Thyroid gland (tissue), 4 donors: ENCODE measurements around the gene LRCOL1. TPM values are rescaled to one million over a fixed set of nuclear protein-coding genes. Genes with fewer than 3 reads are reported as not detected.
A peak's percentile ranks its signal among the peaks of the same experiment; 100 is the strongest.

ENCODE experiments used
- DNase-seq, 2 donors: peaks; one replicate each; pipeline ENCODE4 v3.0.0-alpha.2; 2019
- H3K27ac ChIP-seq, 3 donors: fragments of 200-600 bp; sonication (generic); 1 replicate in 2 of 3; 2 replicates in 1 of 3; pipeline ENCODE4 v1.5.1; 2016 to 2019; ENCODE audit warnings: mild to moderate bottlenecking in 1 of 3, moderate library complexity in 1 of 3
- H3K27me3 ChIP-seq: fragments of 200-600 bp; sonication (generic); one replicate; pipeline ENCODE4 v1.5.1; 2019
- H3K36me3 ChIP-seq, 2 donors: fragments of 200-600 bp; sonication (generic); one replicate each; pipeline ENCODE4 v1.5.1; 2016 to 2019
- H3K4me1 ChIP-seq, 2 donors: fragments of 200-600 bp; sonication (generic); one replicate each; pipeline ENCODE4 v1.5.1; 2017 to 2019
- H3K4me3 ChIP-seq, 3 donors: fragments of 200-600 bp; sonication (generic); replicated peaks in 1 of 3; 1 replicate in 2 of 3; 2 replicates in 1 of 3; pipeline ENCODE4 v1.5.1; 2016; ENCODE audit warnings: mild to moderate bottlenecking in 1 of 3
- H3K9me3 ChIP-seq: fragments of 200-600 bp; sonication (generic); one replicate; pipeline ENCODE4 v1.5.1; 2017
- CTCF ChIP-seq, 6 experiments: fragments of 200-600 bp in 3 of 6; fragments of 450-650 bp in 3 of 6; sonication (generic) in 3 of 6; IDR thresholded peaks; one replicate each; pipeline ENCODE4 v1.5.1; 2016 to 2019; ENCODE audit warnings: antibody characterized with exemption in 6 of 6, mild to moderate bottlenecking in 2 of 6, inconsistent platforms in 1 of 6, moderate library complexity in 1 of 6
- POLR2A ChIP-seq, 2 donors: fragments of 450-650 bp; IDR thresholded peaks; one replicate each; pipeline ENCODE4 v1.6.1; 2017; ENCODE audit warnings: antibody characterized with exemption in 2 of 2, mild to moderate bottlenecking in 2 of 2, moderate library complexity in 1 of 2
- WGBS, 2 donors: methylation state at CpG; one replicate each; pipeline ENCODE4 v1.1.5; 2017; 5-methylcytosine and 5-hydroxymethylcytosine counted together
- intact Hi-C: fragments of 100-400 bp; cut with DNase I; formaldehyde crosslinking; loops from one replicate; pipeline ENCODE4 v1.15.1; 2023
- total RNA-seq, 4 donors: library from RNA; depleted of rRNA; stranded (reverse); fragments of >200 nt; gene quantifications; one replicate each; pipeline ENCODE4 v1.2.3, GENCODE V29; 2016

Gene LRCOL1
- total RNA-seq, result 1 to 10 TPM in 2 of 4 donors, under 1 TPM in 1, not detected in 1; 0.89 to 3.2 (median 3.2) TPM

GRCh38 chr12:132610051-132610759 is at the start of gene LRCOL1:
Gene LRCOL1 (minus strand): TSS chr12:132610582. CDS start chr12:132606251, 4,331 bp downstream.
- TF ChIP-seq CTCF (IDR thresholded peaks at IDR 0.05) (no peak), POLR2A (IDR thresholded peaks at IDR 0.05) (no peak)
- Histone ChIP-seq H3K36me3 (no peaks in the 10 kb centered on the region), H3K27ac (no peak within 1 kb of the TSS), H3K9me3 (no peaks in the 10 kb centered on the region), H3K4me3 (no peak within 1 kb of the TSS), H3K27me3 (no peaks in the 10 kb centered on the region), H3K4me1 (peaks cover 0 to 9% of the 10 kb centered on the region in 2 donors)
- WGBS, 2 donors, result 23 to 29% methylated on average over 22 to 26 of the region's 35 CpGs
- peak; percentile 24 to 51 for DNase-seq
- intact Hi-C loops, result loop anchor here (10.0 kb wide), 1 partner anchor 455 kb away; no protein-coding TSS in a partner anchor

GRCh38 chr12:132660052-132660451 is 49.7 kb upstream of the LRCOL1 start:
- Histone ChIP-seq H3K9me3 (no peaks in the 10 kb centered on the region), H3K27ac (no peak overlapping the region), H3K4me3 (no peak overlapping the region), H3K36me3 (peaks cover 19 to 39% of the 10 kb centered on the region in 2 donors), H3K27me3 (no peaks in the 10 kb centered on the region), H3K4me1 (no peaks in the 10 kb centered on the region)
- TF ChIP-seq CTCF (IDR thresholded peaks at IDR 0.05) (no peak), POLR2A (IDR thresholded peaks at IDR 0.05) (no peak)
- intact Hi-C loops, result no loop called here
- WGBS, 2 donors, result 76 to 92% methylated on average over 5 of the region's 5 CpGs
- no peak for DNase-seq

- Histone ChIP-seq H3K36me3 (peaks cover 19 to 45% of the 10 kb centered on the region in 2 donors), H3K27me3 (no peaks in the 10 kb centered on the region), H3K4me3 (no peak overlapping the region), H3K27ac (no peak overlapping the region), H3K9me3 (no peaks in the 10 kb centered on the region), H3K4me1 (no peaks in the 10 kb centered on the region)
- TF ChIP-seq POLR2A (IDR thresholded peaks at IDR 0.05) (no peak), CTCF (IDR thresholded peaks at IDR 0.05) (no peak)
- intact Hi-C loops, result no loop called here
- 79 to 91% methylated on average over 8 to 15 of the region's 16 CpGs for WGBS, 2 donors
- no peak for DNase-seq
Observed at GRCh38 chr12:132659146-132659545, 48.8 kb upstream of the LRCOL1 start.

GRCh38 chr12:132658149-132658894 is 47.9 kb upstream of the LRCOL1 start:
- H3K36me3 ChIP-seq, result peaks cover 19 to 39% of the 10 kb centered on the region in 2 donors
- H3K4me1 ChIP-seq, result no peaks in the 10 kb centered on the region
- no peaks in the 10 kb centered on the region for H3K9me3 ChIP-seq
- intact Hi-C loops, result no loop called here
- H3K27me3 ChIP-seq, result no peaks in the 10 kb centered on the region
- no peak overlapping the region for H3K4me3 ChIP-seq
- no peak overlapping the region for H3K27ac ChIP-seq
- 93% methylated on average over 32 of the region's 32 CpGs for WGBS, 2 donors
- no peak for DNase-seq
- TF ChIP-seq CTCF (IDR thresholded peaks at IDR 0.05), result no peak
- no peak for TF ChIP-seq POLR2A (IDR thresholded peaks at IDR 0.05)
